Activated B cell treated with CpG ODN at 0.5 μM for 24 hours (primary cell): ENCODE measurements around the gene RTEL1. TPM values are rescaled to one million over a fixed set of nuclear protein-coding genes. Genes with fewer than 3 reads are reported as not detected.

Experiments
- ATAC-seq: fragments of 200-7000 bp; cut with Tn5 transposase; one replicate; pipeline ENCODE4 v1.10.0; 2021; ENCODE audit warnings: low read depth, mild to moderate bottlenecking, moderate library complexity
- CTCF ChIA-PET: fragments of 350-600 bp; sonication (Branson Sonifier 250); formaldehyde crosslinking; loops from one replicate; lab custom pipeline; 2021; ENCODE audit warnings: antibody characterized with exemption; lab: Charles Lee
- POLR2A ChIA-PET: fragments of 350-600 bp; sonication (Branson Sonifier 250); formaldehyde crosslinking; loops from one replicate; lab custom pipeline; 2021; ENCODE audit warnings: antibody characterized with exemption; lab: Charles Lee
- DNase-seq: peaks from one replicate; pipeline ENCODE4 v3.0.0; 2022
- H3K27ac Mint-ChIP-seq: one replicate; pipeline ENCODE4 v1.8.0; 2020; ENCODE audit warnings: mixed read lengths
- H3K27me3 Mint-ChIP-seq: one replicate; pipeline ENCODE4 v1.8.0; 2021; ENCODE audit warnings: mixed read lengths
- H3K36me3 Mint-ChIP-seq: one replicate; pipeline ENCODE4 v1.8.0; 2021; ENCODE audit warnings: low read depth, mixed read lengths
- H3K4me1 Mint-ChIP-seq: one replicate; pipeline ENCODE4 v1.8.0; 2021; ENCODE audit warnings: mixed read lengths
- H3K4me3 Mint-ChIP-seq: one replicate; pipeline ENCODE4 v1.8.0; 2020; ENCODE audit warnings: mild to moderate bottlenecking, mixed read lengths
- H3K9me3 Mint-ChIP-seq: one replicate; pipeline ENCODE4 v1.8.0; 2020; ENCODE audit warnings: mixed read lengths
- CTCF ChIP-seq: fragments of 200-600 bp; IDR thresholded peaks from one replicate; pipeline ENCODE4 v1.8.0; 2022; ENCODE audit warnings: antibody characterized with exemption, mild to moderate bottlenecking
- intact Hi-C: fragments of 100-400 bp; cut with micrococcal nuclease; formaldehyde crosslinking; loops from one replicate; pipeline ENCODE4 v1.15.1; 2024
- total RNA-seq: library from RNA; stranded (reverse); gene quantifications from 2 replicates; pipeline ENCODE4 v1.2.3, GENCODE V29; 2022

Gene RTEL1
- total RNA-seq, 1 donor from 2014 or later: 33.8 TPM

- POLR2A ChIA-PET: interaction anchor here (0.7 to 4.6 kb wide), 7 partner anchors 10 to 116 kb away, joined by 3 to 161 read pairs (median 5); partner anchors contain the start of genes ARFRP1, PTK6 and ZGPAT
- TF ChIP-seq CTCF: no peak
- peak overlapping the region; percentile 24 for H3K4me3 Mint-ChIP-seq
Measured at GRCh38 chr20:63624486-63624885, 33.6 kb upstream of the RTEL1 start.

GRCh38 chr20:63625771-63626423 is 32.2 kb upstream of the RTEL1 start:
- intact Hi-C loops: loop anchor here (2.0 to 10.0 kb wide), 5 partner anchors 59 to 439 kb away; partner anchors contain the start of genes ABHD16B, LIME1, SLC2A4RG and TCEA2
- peak overlapping the region; percentile 75 for H3K4me3 Mint-ChIP-seq
- peaks cover 20% of the 10 kb centered on the region for H3K36me3 Mint-ChIP-seq
- no peak for TF ChIP-seq CTCF
- ChIA-PET POLR2A (interaction anchor here (0.5 to 4.6 kb wide), 9 partner anchors 10 to 113 kb away, joined by 3 to 161 read pairs (median 5); partner anchors contain the start of genes ARFRP1, PTK6, RTEL1 and ZGPAT), CTCF (interaction anchor here (1.0 to 1.4 kb wide), 3 partner anchors 12 to 88 kb away, joined by 3 to 7 read pairs (median 3); no protein-coding TSS in a partner anchor)
- H3K27ac Mint-ChIP-seq: peak overlapping the region; percentile 89
- peak; percentile 15 for ATAC-seq
- H3K9me3 Mint-ChIP-seq: no peaks in the 10 kb centered on the region
- DNase-seq: peak; percentile 52
- H3K4me1 Mint-ChIP-seq: peaks cover 34% of the 10 kb centered on the region
- H3K27me3 Mint-ChIP-seq: no peaks in the 10 kb centered on the region

More at GRCh38 chr20:63624486-63624885, 33.6 kb upstream of the RTEL1 start:
- CTCF ChIA-PET: interaction anchor here (0.6 to 1.4 kb wide), 3 partner anchors 13 to 87 kb away, joined by 3 to 7 read pairs (median 3); partner anchors contain the start of gene PTK6
- Mint-ChIP-seq H3K9me3 (no peaks in the 10 kb centered on the region), H3K27me3 (no peaks in the 10 kb centered on the region), H3K4me1 (peaks cover 26% of the 10 kb centered on the region), H3K36me3 (peaks cover 20% of the 10 kb centered on the region), H3K27ac (no peak overlapping the region)
- no peak for DNase-seq
- intact Hi-C loops: loop anchor here (10.0 kb wide), 1 partner anchor 440 kb away; the partner anchor contains the start of gene TCEA2
- ATAC-seq: no peak

- no peak for TF ChIP-seq CTCF
- peak within 1 kb of the TSS; percentile 93 for H3K27ac Mint-ChIP-seq
- POLR2A ChIA-PET: interaction anchor here (0.5 to 4.6 kb wide), 25 partner anchors 9 to 440 kb away, joined by 3 to 161 read pairs (median 4); partner anchors contain the start of genes ARFRP1, HELZ2, PPDPF and PTK6
- ATAC-seq (peak; percentile 54), DNase-seq (no peak)
- peaks cover 41% of the 10 kb centered on the region for H3K4me1 Mint-ChIP-seq
- CTCF ChIA-PET: interaction anchor here (1.0 to 1.9 kb wide), 3 partner anchors 15 to 89 kb away, joined by 3 to 16 read pairs (median 3); no protein-coding TSS in a partner anchor
- H3K27me3 Mint-ChIP-seq: no peaks in the 10 kb centered on the region
- intact Hi-C loops: loop anchor here (1.0 to 10.0 kb wide), 8 partner anchors 9 to 438 kb away; partner anchors contain the start of genes ABHD16B, LIME1, RTEL1 and SLC2A4RG
- no peaks in the 10 kb centered on the region for H3K9me3 Mint-ChIP-seq
- H3K36me3 Mint-ChIP-seq: peaks cover 18% of the 10 kb centered on the region
- H3K4me3 Mint-ChIP-seq: peak within 1 kb of the TSS; percentile 91
Measured at GRCh38 chr20:63626424-63627128, 31.5 kb upstream of the RTEL1 start, which contains the start of gene GMEB2. TSS of gene GMEB2 (minus strand) at chr20:63627101. CDS start at chr20:63619397, 7,704 bp downstream.

- H3K4me3 Mint-ChIP-seq: peak overlapping the region; percentile 91
- DNase-seq (peak; percentile 97), ATAC-seq (peak; percentile 77)
- ChIA-PET POLR2A (interaction anchor here (0.5 to 4.6 kb wide), 25 partner anchors 8 to 439 kb away, joined by 3 to 161 read pairs (median 4); partner anchors contain the start of genes ARFRP1, HELZ2, PPDPF and PTK6), CTCF (interaction anchor here (1.1 to 1.9 kb wide), 2 partner anchors 15 to 89 kb away, joined by 3 to 16 read pairs; no protein-coding TSS in a partner anchor)
- intact Hi-C loops: loop anchor here (1.0 to 10.0 kb wide), 8 partner anchors 8 to 438 kb away; partner anchors contain the start of genes ABHD16B, LIME1, RTEL1 and SLC2A4RG
- peaks cover 18% of the 10 kb centered on the region for H3K36me3 Mint-ChIP-seq
- TF ChIP-seq CTCF: no peak
- H3K4me1 Mint-ChIP-seq: peaks cover 45% of the 10 kb centered on the region
- H3K27me3 Mint-ChIP-seq: no peaks in the 10 kb centered on the region
- H3K27ac Mint-ChIP-seq: peak overlapping the region; percentile 93
- no peaks in the 10 kb centered on the region for H3K9me3 Mint-ChIP-seq
Measured at GRCh38 chr20:63627129-63627750, 30.9 kb upstream of the RTEL1 start.
